T-helper 17 cell (primary cell): Measurements from ENCODE around the gene CTBP2. TPM values are rescaled to one million over a fixed set of nuclear protein-coding genes. Genes with fewer than 3 reads are reported as not detected.

ENCODE experiments used
- ATAC-seq: fragments of 150-1000 bp; cut with Tn5 transposase; 2 replicates; pipeline ENCODE4 v1.10.0; 2021; ENCODE audit warnings: mild to moderate bottlenecking, moderate library complexity
- DNase-seq, 3 donors: peaks; one replicate each; pipeline versions ENCODE4 v3.0.0 to v3.0.0-alpha.2; 2020 to 2021
- H3K9me3 ChIP-seq: one replicate; pipeline ENCODE4 v1.7.0; 2013; ENCODE audit warnings: low read length, mild to moderate bottlenecking; ENCODE audit not compliant: control insufficient read depth, poor library complexity, severe bottlenecking
- H3K27ac Mint-ChIP-seq: one replicate; pipeline ENCODE4 v1.8.0; 2022; ENCODE audit warnings: mild to moderate bottlenecking, moderate library complexity, mixed read lengths
- H3K27me3 Mint-ChIP-seq: one replicate; pipeline ENCODE4 v1.8.0; 2022; ENCODE audit warnings: mixed read lengths
- H3K36me3 Mint-ChIP-seq: one replicate; pipeline ENCODE4 v1.8.0; 2022; ENCODE audit warnings: low read depth, mixed read lengths
- H3K4me1 Mint-ChIP-seq: one replicate; pipeline ENCODE4 v1.8.0; 2022; ENCODE audit warnings: mild to moderate bottlenecking, mixed read lengths
- H3K4me3 Mint-ChIP-seq: one replicate; pipeline ENCODE4 v1.8.0; 2022; ENCODE audit warnings: mild to moderate bottlenecking, moderate library complexity, mixed read lengths
- total RNA-seq, 4 donors: library from RNA in 2 of 4; stranded (reverse) in 2 of 4; gene quantifications; one replicate each; pipeline ENCODE4 v1.2.3 and lab custom pipeline; 2022 to 2026

CTBP2 gene
- total RNA-seq, 2 donors from 2014 or later, result 1.3 to 1.5 TPM

GRCh38 chr10:125016123-125016522, 144.2 kb downstream of the CTBP2 start:
- Mint-ChIP-seq H3K27ac (no peak overlapping the region), H3K4me1 (no peaks in the 10 kb centered on the region), H3K4me3 (no peak overlapping the region), H3K27me3 (peaks cover 43% of the 10 kb centered on the region), H3K36me3 (peaks cover 2% of the 10 kb centered on the region)
- no peak for DNase-seq
- no peaks in the 10 kb centered on the region for H3K9me3 ChIP-seq
- no peak for ATAC-seq

- H3K9me3 ChIP-seq, result no peaks in the 10 kb centered on the region
- DNase-seq (no peak), ATAC-seq (peak; percentile 41)
- Mint-ChIP-seq H3K27ac (no peak overlapping the region), H3K4me1 (no peaks in the 10 kb centered on the region), H3K36me3 (peaks cover 2% of the 10 kb centered on the region), H3K27me3 (peaks cover 46% of the 10 kb centered on the region), H3K4me3 (no peak overlapping the region)
These were observed 144.9 kb downstream of the CTBP2 start for GRCh38 chr10:125015356-125015944.

- Mint-ChIP-seq H3K27me3 (peaks cover 52% of the 10 kb centered on the region), H3K36me3 (peaks cover 2% of the 10 kb centered on the region), H3K4me3 (no peak overlapping the region), H3K27ac (no peak overlapping the region), H3K4me1 (no peaks in the 10 kb centered on the region)
- no peak for ATAC-seq
- no peak for DNase-seq
- no peaks in the 10 kb centered on the region for H3K9me3 ChIP-seq
These were observed 145.5 kb downstream of the CTBP2 start for GRCh38 chr10:125014836-125015355.

- H3K27me3 Mint-ChIP-seq, result peaks cover 57% of the 10 kb centered on the region
- H3K4me3 Mint-ChIP-seq, result no peak overlapping the region
- H3K4me1 Mint-ChIP-seq, result no peaks in the 10 kb centered on the region
- DNase-seq (no peak), ATAC-seq (no peak)
- H3K9me3 ChIP-seq, result no peaks in the 10 kb centered on the region
- H3K27ac Mint-ChIP-seq, result no peak overlapping the region
- H3K36me3 Mint-ChIP-seq, result peaks cover 2% of the 10 kb centered on the region
These were observed 146.1 kb downstream of the CTBP2 start for GRCh38 chr10:125014086-125014830.

DNA sequence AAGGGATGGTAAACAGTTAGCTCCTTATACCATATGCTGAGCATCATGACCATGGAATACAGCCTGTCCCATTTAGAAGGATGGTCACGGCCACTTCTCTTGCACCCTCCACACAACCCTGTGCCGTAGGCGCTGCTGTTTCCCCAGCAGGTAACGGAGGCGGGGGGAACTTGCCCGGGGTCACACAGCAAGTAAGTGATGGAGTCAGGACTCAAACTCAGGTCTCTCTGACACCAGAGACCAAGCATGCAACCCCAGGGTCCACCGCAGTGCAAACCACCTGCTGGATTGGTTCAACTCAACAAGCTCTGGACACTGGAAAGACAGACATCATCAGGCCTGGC, 146.9 kb downstream of the CTBP2 start:
- Mint-ChIP-seq H3K4me1 (no peaks in the 10 kb centered on the region), H3K27ac (no peak overlapping the region), H3K27me3 (peaks cover 62% of the 10 kb centered on the region), H3K4me3 (no peak overlapping the region), H3K36me3 (peaks cover 2% of the 10 kb centered on the region)
- DNase-seq (no peak), ATAC-seq (no peak)
- H3K9me3 ChIP-seq, result no peaks in the 10 kb centered on the region

DNA sequence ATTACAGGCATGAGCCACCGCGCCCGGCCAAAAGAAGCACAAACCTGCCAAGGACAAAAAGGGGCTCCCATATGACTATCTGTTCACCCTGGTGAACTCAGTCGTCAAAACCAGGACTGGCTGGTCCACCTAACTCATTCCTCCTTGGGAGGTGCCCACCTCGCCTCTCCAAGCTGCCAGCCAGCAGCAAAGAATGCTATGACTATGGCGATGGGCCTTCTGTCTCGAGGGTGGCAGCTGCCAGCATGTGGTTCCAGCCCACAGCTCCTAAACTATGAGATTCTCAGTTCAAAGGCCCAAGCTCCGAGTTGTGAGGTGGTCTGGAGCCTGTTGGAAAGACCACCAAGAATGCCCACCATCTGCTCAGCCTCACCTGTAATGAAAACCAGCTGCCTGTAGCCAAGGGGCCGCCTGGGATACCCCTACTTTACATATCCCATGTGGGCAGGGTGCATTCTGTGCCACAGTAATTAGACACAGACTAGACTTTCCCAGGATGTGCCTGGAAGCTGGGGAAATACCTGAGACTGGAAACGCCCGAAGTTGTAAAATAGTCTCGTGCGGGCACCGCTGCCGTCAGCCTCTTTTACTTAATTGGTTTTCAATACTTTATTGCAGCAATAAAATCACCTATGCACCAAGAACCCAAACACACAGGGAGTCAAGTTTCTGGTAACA, 147.4 kb downstream of the CTBP2 start:
- DNase-seq (no peak), ATAC-seq (no peak)
- no peak overlapping the region for H3K27ac Mint-ChIP-seq
- H3K4me1 Mint-ChIP-seq, result no peaks in the 10 kb centered on the region
- H3K4me3 Mint-ChIP-seq, result no peak overlapping the region
- H3K36me3 Mint-ChIP-seq, result peaks cover 2% of the 10 kb centered on the region
- no peaks in the 10 kb centered on the region for H3K9me3 ChIP-seq
- H3K27me3 Mint-ChIP-seq, result peaks cover 61% of the 10 kb centered on the region

DNA sequence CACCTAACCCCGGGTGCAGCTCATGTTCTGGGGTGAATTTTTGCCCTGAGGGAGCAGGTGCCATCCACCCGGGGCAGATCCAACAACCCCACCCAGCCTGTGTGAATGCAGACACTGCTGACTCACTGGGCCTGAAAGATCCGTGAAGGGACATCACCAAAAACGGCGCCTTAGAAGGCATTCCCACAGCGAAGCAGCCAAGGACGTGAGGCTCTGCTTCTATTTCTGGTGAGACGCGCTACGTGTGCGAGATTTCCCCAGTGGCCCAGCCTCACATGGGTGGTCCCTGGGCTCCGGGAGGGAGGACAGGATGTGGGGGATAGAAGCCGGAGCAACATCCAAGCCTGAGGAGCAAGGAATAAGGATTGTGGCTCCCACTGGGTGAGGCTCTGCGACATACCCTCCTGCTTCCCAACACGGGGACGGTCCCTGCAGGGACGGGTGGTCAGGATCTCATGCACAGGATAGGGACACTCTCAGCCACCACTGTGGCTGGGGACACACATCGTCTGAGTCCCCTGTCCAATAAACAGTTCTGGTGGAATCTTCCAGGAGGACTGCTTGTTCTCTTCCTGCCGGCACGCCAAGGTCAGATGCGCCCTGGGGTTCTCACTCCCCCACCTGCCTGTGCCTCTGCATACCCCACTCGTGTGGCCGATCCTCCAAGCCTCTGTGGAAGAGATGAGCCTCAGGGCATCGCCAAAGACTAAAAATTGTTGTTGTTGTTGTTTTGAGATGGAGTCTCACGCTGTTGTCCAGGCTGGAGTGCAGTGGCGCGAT, 148.2 kb downstream of the CTBP2 start:
- Mint-ChIP-seq H3K27me3 (peaks cover 60% of the 10 kb centered on the region), H3K4me1 (no peaks in the 10 kb centered on the region), H3K4me3 (no peak overlapping the region), H3K27ac (no peak overlapping the region), H3K36me3 (peaks cover 2% of the 10 kb centered on the region)
- ATAC-seq, result no peak
- DNase-seq, result no peak
- H3K9me3 ChIP-seq, result no peaks in the 10 kb centered on the region

DNA sequence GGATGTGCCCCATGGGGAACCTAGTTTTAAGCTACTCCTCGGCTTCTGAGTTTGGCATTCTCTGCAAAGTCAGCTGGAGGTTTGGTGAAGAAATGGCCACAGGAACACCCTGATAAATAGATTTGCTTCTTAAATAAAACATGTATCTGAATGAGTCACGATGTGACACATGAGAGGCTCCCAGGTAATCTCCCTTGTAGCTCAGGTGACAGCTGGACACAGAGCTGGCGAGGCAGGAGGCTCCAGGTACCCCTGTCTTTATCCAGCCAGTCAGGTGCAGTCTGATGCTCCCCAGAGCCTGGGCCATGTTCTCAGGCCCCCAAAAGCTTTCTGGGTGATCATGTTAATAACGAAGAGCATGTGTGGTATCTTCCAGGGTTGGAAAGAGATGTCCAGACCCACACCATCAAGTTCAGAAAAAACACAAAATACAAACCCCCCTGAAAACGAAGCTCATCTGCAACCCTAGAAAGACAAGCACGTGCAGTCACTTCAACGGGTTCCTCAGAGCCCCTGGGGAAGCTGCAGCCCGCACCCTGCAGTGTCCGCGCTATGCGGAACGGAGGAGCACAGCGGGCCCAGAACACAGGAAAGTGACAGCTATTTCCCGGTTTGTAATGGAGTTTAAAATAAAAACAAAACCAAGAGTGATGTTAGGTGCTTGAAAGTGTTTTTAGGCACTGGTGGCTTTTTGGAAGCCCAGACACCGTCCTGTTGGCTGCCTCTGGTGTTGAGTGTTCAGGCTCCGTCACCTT, 149.0 kb downstream of the CTBP2 start:
- Mint-ChIP-seq H3K4me3 (no peak overlapping the region), H3K36me3 (peaks cover 2% of the 10 kb centered on the region), H3K27ac (no peak overlapping the region), H3K4me1 (no peaks in the 10 kb centered on the region), H3K27me3 (peaks cover 57% of the 10 kb centered on the region)
- no peak for DNase-seq
- no peaks in the 10 kb centered on the region for H3K9me3 ChIP-seq
- no peak for ATAC-seq

DNA sequence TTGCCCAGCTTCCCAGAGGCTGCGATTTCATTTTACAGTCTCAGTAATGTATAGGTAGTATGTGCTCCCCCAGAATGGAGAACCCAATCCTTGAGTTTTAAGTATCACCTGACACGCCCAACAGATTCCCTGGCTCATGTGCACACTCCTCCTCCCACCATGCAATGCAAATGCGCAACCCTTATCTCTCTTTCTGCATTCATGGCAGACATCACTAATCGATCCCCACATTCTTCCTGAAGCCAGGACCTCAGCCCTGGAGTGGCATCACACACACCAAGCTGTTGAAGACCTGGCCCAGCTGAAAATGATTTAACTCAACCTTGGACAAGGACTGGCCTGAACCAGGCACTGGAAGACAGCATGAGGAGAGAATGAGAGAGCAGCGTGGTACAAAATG, 150.0 kb downstream of the CTBP2 start:
- no peaks in the 10 kb centered on the region for H3K9me3 ChIP-seq
- H3K27ac Mint-ChIP-seq, result no peak overlapping the region
- H3K36me3 Mint-ChIP-seq, result no peaks in the 10 kb centered on the region
- H3K4me3 Mint-ChIP-seq, result no peak overlapping the region
- DNase-seq (no peak), ATAC-seq (no peak)
- H3K27me3 Mint-ChIP-seq, result peaks cover 52% of the 10 kb centered on the region
- H3K4me1 Mint-ChIP-seq, result no peaks in the 10 kb centered on the region

DNA sequence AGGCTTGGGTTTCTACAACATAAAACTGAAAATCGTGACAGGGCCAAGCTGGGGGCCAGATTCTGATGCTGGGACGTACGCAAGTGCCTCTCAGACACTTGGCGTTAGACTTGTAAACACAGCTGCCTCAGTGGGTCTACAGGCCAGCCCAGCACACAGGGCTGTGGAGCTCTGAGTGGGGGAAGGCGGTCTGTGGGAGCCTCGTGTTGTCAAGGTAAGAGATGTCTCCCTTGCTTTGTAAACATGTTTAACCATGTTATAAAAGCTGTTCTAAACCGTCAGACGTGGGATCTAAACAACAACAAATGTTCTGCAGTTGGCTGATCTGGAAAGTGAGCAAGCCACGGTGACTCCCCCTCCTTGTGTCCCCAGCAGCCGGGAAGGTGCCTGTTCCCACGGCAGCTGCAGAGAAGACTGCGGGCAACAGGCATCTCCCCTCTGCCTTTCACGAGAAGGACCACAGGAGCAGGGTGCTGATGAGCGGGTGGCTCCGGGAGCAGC, 150.7 kb downstream of the CTBP2 start:
- Mint-ChIP-seq H3K4me1 (no peaks in the 10 kb centered on the region), H3K27me3 (peaks cover 51% of the 10 kb centered on the region), H3K36me3 (no peaks in the 10 kb centered on the region), H3K27ac (no peak overlapping the region), H3K4me3 (no peak overlapping the region)
- DNase-seq, result no peak
- no peak for ATAC-seq
- H3K9me3 ChIP-seq, result no peaks in the 10 kb centered on the region

DNA sequence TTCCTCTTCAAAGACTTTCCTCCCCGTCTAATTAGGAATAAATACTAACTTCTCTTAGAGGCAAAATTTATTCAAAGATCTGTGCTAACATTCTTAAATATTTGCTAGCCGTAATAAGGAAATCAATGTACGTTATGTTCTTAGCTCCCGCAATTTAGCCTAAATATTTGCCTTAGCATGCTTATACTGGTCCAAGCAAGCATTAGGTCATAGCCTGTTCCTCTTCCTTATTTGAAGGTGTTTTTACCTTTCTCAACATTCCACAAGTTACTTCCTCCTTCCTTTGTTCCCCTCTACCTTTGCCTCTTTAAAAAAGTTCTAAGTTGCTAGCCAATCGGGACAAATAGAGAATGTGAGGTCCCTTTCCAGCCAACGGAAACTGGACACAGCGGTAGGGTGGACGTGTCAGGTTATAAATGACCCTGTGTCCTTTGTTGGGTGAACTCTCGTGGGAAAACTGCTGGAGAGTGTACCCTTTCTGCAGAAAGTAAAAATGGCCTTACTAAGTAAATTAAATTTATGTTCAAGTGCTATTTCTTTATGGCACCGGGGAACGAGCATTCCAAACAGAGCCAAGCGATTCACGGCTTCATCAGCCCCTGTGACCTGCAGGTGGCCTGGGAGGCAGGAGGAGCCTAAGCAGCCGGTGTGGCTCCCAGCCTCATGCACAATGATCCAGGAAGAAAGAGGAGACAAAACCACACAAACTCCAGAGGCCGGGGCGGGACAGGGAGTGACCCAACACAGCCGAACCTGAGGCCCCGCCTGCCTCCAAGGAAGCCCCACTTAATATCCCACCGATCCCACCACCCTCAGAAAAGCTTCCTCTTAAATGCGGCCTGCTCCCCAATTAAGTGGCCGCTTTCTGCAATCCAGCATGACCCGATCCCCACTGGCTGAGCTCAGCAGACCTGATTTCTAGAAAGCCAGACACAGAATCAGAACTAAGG, 151.4 kb downstream of the CTBP2 start:
- no peak overlapping the region for H3K27ac Mint-ChIP-seq
- no peak for ATAC-seq
- H3K36me3 Mint-ChIP-seq, result no peaks in the 10 kb centered on the region
- DNase-seq, result no peak
- H3K27me3 Mint-ChIP-seq, result peaks cover 49% of the 10 kb centered on the region
- H3K4me1 Mint-ChIP-seq, result no peaks in the 10 kb centered on the region
- H3K9me3 ChIP-seq, result no peaks in the 10 kb centered on the region
- no peak overlapping the region for H3K4me3 Mint-ChIP-seq

- Mint-ChIP-seq H3K36me3 (no peaks in the 10 kb centered on the region), H3K4me3 (no peak overlapping the region), H3K27ac (no peak overlapping the region), H3K4me1 (no peaks in the 10 kb centered on the region), H3K27me3 (peaks cover 40% of the 10 kb centered on the region)
- no peak for ATAC-seq
- DNase-seq, result no peak
- no peaks in the 10 kb centered on the region for H3K9me3 ChIP-seq
These were observed 152.9 kb downstream of the CTBP2 start for GRCh38 chr10:125007436-125007835.
